ENCODE measurements around the gene AMPD2. TPM values are rescaled to one million over a fixed set of nuclear protein-coding genes. Genes with fewer than 3 reads are reported as not detected.

AMPD2 gene
- polyA plus RNA-seq, 1 donor (not counting 4 experiments of a cell fraction or from before 2014, with no cell fraction given) = 17.6 TPM

- peaks cover 8 to 20% of the 10 kb centered on the region in 2 experiments for H3K36me3 ChIP-seq (ENCODE audit: control insufficient read depth in 2 of 2, extremely low read depth in 1 of 2, insufficient read depth in 2 of 2, low read length in 2 of 2)
- no peaks in the 10 kb centered on the region for H3K4me1 ChIP-seq (ENCODE audit: control insufficient read depth, extremely low read depth, insufficient read depth, low read length)
- FAIRE-seq (no peak), DNase-seq (ENCODE audit: low read depth, low spot score) (no peak)
- no peak overlapping the region for H3K27ac ChIP-seq (ENCODE audit: control insufficient read depth, insufficient read depth, low read length)
- no peaks in the 10 kb centered on the region for H4K20me1 ChIP-seq (ENCODE audit: control insufficient read depth, extremely low read depth, insufficient read depth, low read length)
- H3K9me1 ChIP-seq (ENCODE audit: control insufficient read depth, extremely low read depth, insufficient read depth, low read length) = no peaks in the 10 kb centered on the region
- dilution Hi-C loops (cut with MboI; ENCODE audit: extremely low pct_ligation_motif_present, low sequenced_read_pairs) = no loop called here
- H3K27me3 ChIP-seq (ENCODE audit: control insufficient read depth, extremely low read depth, insufficient read depth, low read length) = no peaks in the 10 kb centered on the region
- no peak overlapping the region for H3K4me2 ChIP-seq (ENCODE audit: control insufficient read depth, extremely low read depth, insufficient read depth, low read depth, low read length)
- no peaks in the 10 kb centered on the region for H3K9me3 ChIP-seq (ENCODE audit: control insufficient read depth, low read depth, low read length)
- H2AFZ ChIP-seq (ENCODE audit: control insufficient read depth, low read length) = no peak overlapping the region
- TF ChIP-seq CTCF (optimal IDR thresholded peaks at IDR 0.05 in 1 of 3, IDR thresholded peaks at IDR 0.05 in 1 of 3, conservative IDR thresholded peaks at IDR 0.05 in 1 of 3; ENCODE audit: extremely low read depth in 1 of 3, insufficient read depth in 2 of 3, low read length in 3 of 3) (no peak), EZH2 (IDR thresholded peaks at IDR 0.05; ENCODE audit: low read length) (no peak)
- H3K9ac ChIP-seq (ENCODE audit: control insufficient read depth, extremely low read depth, insufficient read depth, low read length) = no peak overlapping the region
- H3K4me3 ChIP-seq (ENCODE audit: control insufficient read depth in 2 of 3, extremely low read depth in 1 of 3, insufficient read depth in 2 of 3, low read depth in 1 of 3, low read length in 3 of 3) = no peak overlapping the region
- no peaks in the 10 kb centered on the region for H3K79me2 ChIP-seq (ENCODE audit: control insufficient read depth, insufficient read depth, low read length)
Observed at GRCh38 chr1:109632671-109633346, 13.2 kb downstream of the AMPD2 start.

GRCh38 chr1:109634292-109634691, 14.7 kb downstream of the AMPD2 start:
- Histone ChIP-seq H3K4me2 (ENCODE audit: control insufficient read depth, extremely low read depth, insufficient read depth, low read depth, low read length) (no peak overlapping the region), H3K4me3 (ENCODE audit: control insufficient read depth in 2 of 3, extremely low read depth in 1 of 3, insufficient read depth in 2 of 3, low read depth in 1 of 3, low read length in 3 of 3) (no peak overlapping the region), H3K27me3 (ENCODE audit: control insufficient read depth, extremely low read depth, insufficient read depth, low read length) (no peaks in the 10 kb centered on the region), H3K27ac (ENCODE audit: control insufficient read depth, insufficient read depth, low read length) (no peak overlapping the region), H3K4me1 (ENCODE audit: control insufficient read depth, extremely low read depth, insufficient read depth, low read length) (no peaks in the 10 kb centered on the region), H2AFZ (ENCODE audit: control insufficient read depth, low read length) (no peak overlapping the region), H3K9ac (ENCODE audit: control insufficient read depth, extremely low read depth, insufficient read depth, low read length) (no peak overlapping the region), H3K9me3 (ENCODE audit: control insufficient read depth, low read depth, low read length) (no peaks in the 10 kb centered on the region), H3K79me2 (ENCODE audit: control insufficient read depth, insufficient read depth, low read length) (no peaks in the 10 kb centered on the region), H3K36me3 (ENCODE audit: control insufficient read depth in 2 of 2, extremely low read depth in 1 of 2, insufficient read depth in 2 of 2, low read length in 2 of 2) (peaks cover 3 to 13% of the 10 kb centered on the region in 2 experiments), H3K9me1 (ENCODE audit: control insufficient read depth, extremely low read depth, insufficient read depth, low read length) (no peaks in the 10 kb centered on the region), H4K20me1 (ENCODE audit: control insufficient read depth, extremely low read depth, insufficient read depth, low read length) (no peaks in the 10 kb centered on the region)
- TF ChIP-seq CTCF (optimal IDR thresholded peaks at IDR 0.05 in 1 of 3, IDR thresholded peaks at IDR 0.05 in 1 of 3, conservative IDR thresholded peaks at IDR 0.05 in 1 of 3; ENCODE audit: extremely low read depth in 1 of 3, insufficient read depth in 2 of 3, low read length in 3 of 3) (no peak), EZH2 (IDR thresholded peaks at IDR 0.05; ENCODE audit: low read length) (no peak)
- dilution Hi-C loops (cut with MboI; ENCODE audit: extremely low pct_ligation_motif_present, low sequenced_read_pairs) = no loop called here
- DNase-seq (ENCODE audit: low read depth, low spot score) (no peak), FAIRE-seq (no peak)
